ACC112 (cell line): ENCODE results near the gene ADAMTS13.

Source experiments
- H2AFZ ChIP-seq: fragments of 200-600 bp; sonication (generic); one replicate; pipeline ENCODE4 v1.6.0; 2017; ENCODE audit warnings: antibody characterized with exemption, low read length; ENCODE audit not compliant: unreplicated experiment
- H3K27ac ChIP-seq: fragments of 200-600 bp; sonication (generic); 2 replicates; pipeline ENCODE4 v1.5.1; 2014; ENCODE audit warnings: low read depth, mild to moderate bottlenecking, antibody characterized with exemption, low read length, moderate library complexity
- H3K27me3 ChIP-seq: fragments of 200-600 bp; sonication (generic); 2 replicates; pipeline ENCODE4 v1.6.1; 2014; ENCODE audit warnings: mild to moderate bottlenecking, antibody characterized with exemption, low read length, moderate library complexity, mixed read lengths; ENCODE audit not compliant: insufficient read depth
- H3K36me3 ChIP-seq: fragments of 200-600 bp; sonication (generic); 2 replicates; pipeline ENCODE4 v1.6.1; 2016; ENCODE audit warnings: mild to moderate bottlenecking, antibody characterized with exemption, low read length, moderate library complexity, mixed read lengths; ENCODE audit not compliant: insufficient read depth
- H3K4me1 ChIP-seq: fragments of 200-600 bp; sonication (generic); one replicate; pipeline ENCODE4 v1.6.1; 2016; ENCODE audit warnings: low read length, mixed read lengths; ENCODE audit not compliant: insufficient read depth, unreplicated experiment, control insufficient read depth
- H3K4me3 ChIP-seq: fragments of 200-600 bp; sonication (generic); 2 replicates; pipeline ENCODE4 v1.5.1; 2014; ENCODE audit warnings: mild to moderate bottlenecking, low read depth, low read length
- H3K79me2 ChIP-seq: fragments of 200-600 bp; sonication (generic); one replicate; pipeline ENCODE4 v1.6.0; 2016; ENCODE audit warnings: low read length; ENCODE audit not compliant: control insufficient read depth, unreplicated experiment, insufficient read depth

The ADAMTS13 gene

GRCh38 chr9:133463234-133463863, 41.2 kb downstream of the ADAMTS13 start:
- Histone ChIP-seq H3K4me3 (no peak overlapping the region), H3K27me3 (no peaks in the 10 kb centered on the region)

GRCh38 chr9:133463864-133464615, 41.9 kb downstream of the ADAMTS13 start:
- no peak overlapping the region for H3K4me3 ChIP-seq
- H2AFZ ChIP-seq = no peak overlapping the region
- no peaks in the 10 kb centered on the region for H3K79me2 ChIP-seq
- no peaks in the 10 kb centered on the region for H3K36me3 ChIP-seq
- H3K4me1 ChIP-seq = peaks cover 9% of the 10 kb centered on the region
- H3K27ac ChIP-seq = no peak overlapping the region
- no peaks in the 10 kb centered on the region for H3K27me3 ChIP-seq

More at GRCh38 chr9:133463234-133463863, 41.2 kb downstream of the ADAMTS13 start:
- Histone ChIP-seq H3K36me3 (no peaks in the 10 kb centered on the region), H3K4me1 (peaks cover 13% of the 10 kb centered on the region), H3K79me2 (no peaks in the 10 kb centered on the region), H2AFZ (no peak overlapping the region), H3K27ac (no peak overlapping the region)

GRCh38 chr9:133464638-133465037, 42.5 kb downstream of the ADAMTS13 start:
- Histone ChIP-seq H3K36me3 (no peaks in the 10 kb centered on the region), H3K4me1 (peaks cover 7% of the 10 kb centered on the region), H3K4me3 (no peak overlapping the region), H2AFZ (no peak overlapping the region), H3K79me2 (no peaks in the 10 kb centered on the region), H3K27ac (no peak overlapping the region), H3K27me3 (no peaks in the 10 kb centered on the region)

- H3K79me2 ChIP-seq = no peaks in the 10 kb centered on the region
- no peaks in the 10 kb centered on the region for H3K36me3 ChIP-seq
- no peak overlapping the region for H3K27ac ChIP-seq
- H3K27me3 ChIP-seq = no peaks in the 10 kb centered on the region
- H3K4me3 ChIP-seq = no peak overlapping the region
- peaks cover 2% of the 10 kb centered on the region for H3K4me1 ChIP-seq
- no peak overlapping the region for H2AFZ ChIP-seq
These were observed 43.8 kb downstream of the ADAMTS13 start for GRCh38 chr9:133465984-133466383.

GRCh38 chr9:133467101-133467500, 44.9 kb downstream of the ADAMTS13 start:
- no peaks in the 10 kb centered on the region for H3K27me3 ChIP-seq
- H3K4me1 ChIP-seq = no peaks in the 10 kb centered on the region
- no peak overlapping the region for H2AFZ ChIP-seq
- H3K79me2 ChIP-seq = no peaks in the 10 kb centered on the region
- H3K36me3 ChIP-seq = no peaks in the 10 kb centered on the region
- no peak overlapping the region for H3K4me3 ChIP-seq
- H3K27ac ChIP-seq = no peak overlapping the region

DNA sequence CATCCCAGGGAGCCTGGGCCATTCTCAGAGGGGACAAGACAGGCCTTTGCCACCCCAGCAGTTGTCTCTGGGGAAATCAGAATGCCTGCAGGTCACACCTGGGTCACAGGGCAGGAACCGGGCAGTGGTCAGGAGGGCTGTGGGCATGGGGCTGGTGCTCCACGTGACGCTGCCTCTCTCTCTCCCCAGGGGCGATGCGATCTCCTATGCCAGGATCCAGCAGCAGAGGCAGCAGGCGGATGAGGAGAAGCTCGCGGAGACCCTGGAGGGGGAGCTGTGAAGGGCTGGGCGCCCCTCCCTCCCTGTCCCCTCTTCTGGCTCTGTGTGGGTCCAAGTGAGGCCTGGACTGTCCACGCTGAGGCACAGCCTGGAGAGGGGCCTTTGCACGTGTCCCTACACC, 46.2 kb downstream of the ADAMTS13 start:
- Histone ChIP-seq H2AFZ (no peak overlapping the region), H3K27ac (no peak overlapping the region), H3K4me1 (no peaks in the 10 kb centered on the region), H3K4me3 (no peak overlapping the region), H3K79me2 (no peaks in the 10 kb centered on the region), H3K27me3 (no peaks in the 10 kb centered on the region), H3K36me3 (no peaks in the 10 kb centered on the region)

DNA sequence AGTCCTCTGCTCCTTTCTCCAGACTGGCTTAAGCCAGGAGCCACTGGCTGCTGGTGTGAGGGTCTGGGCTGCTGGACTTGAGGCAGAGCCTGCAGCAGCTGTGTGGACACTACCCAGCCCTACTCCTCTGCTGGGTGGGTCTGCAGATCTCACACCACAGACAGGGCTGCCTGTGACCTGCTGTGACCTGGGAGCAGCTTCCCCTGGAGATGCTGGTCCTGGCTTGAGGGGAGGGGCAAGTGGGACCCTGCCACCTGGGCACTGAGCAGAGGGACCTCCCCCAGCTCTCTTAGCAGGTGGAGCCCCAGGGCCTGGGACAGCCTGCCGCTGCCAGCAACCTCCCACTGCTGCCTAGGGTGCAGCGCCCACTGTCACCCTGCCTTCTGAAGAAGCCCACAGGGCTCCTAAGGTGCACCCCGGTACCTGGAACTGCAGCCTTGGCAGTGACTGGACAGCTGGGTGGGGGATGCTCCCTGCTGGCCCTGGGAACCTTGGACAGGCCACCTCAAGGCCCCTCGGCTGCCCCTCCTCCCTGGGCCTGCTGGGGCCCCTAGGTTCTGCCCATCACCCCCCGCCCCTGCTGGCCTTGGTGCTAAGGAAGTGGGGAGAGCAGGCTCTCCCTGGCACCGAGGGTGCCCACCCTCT, 46.7 kb downstream of the ADAMTS13 start:
- Histone ChIP-seq H3K36me3 (peaks cover 2% of the 10 kb centered on the region; the same call in 1 of the 2 replicates), H3K4me1 (no peaks in the 10 kb centered on the region), H3K27ac (no peak overlapping the region), H2AFZ (no peak overlapping the region), H3K27me3 (no peaks in the 10 kb centered on the region), H3K79me2 (no peaks in the 10 kb centered on the region), H3K4me3 (no peak overlapping the region)

- no peak overlapping the region for H3K4me3 ChIP-seq
- no peak overlapping the region for H2AFZ ChIP-seq
- H3K36me3 ChIP-seq = peaks cover 4% of the 10 kb centered on the region; the same call in 1 of the 2 replicates
- no peaks in the 10 kb centered on the region for H3K4me1 ChIP-seq
- H3K27me3 ChIP-seq = no peaks in the 10 kb centered on the region
- H3K27ac ChIP-seq = no peak overlapping the region
- H3K79me2 ChIP-seq = no peaks in the 10 kb centered on the region
These were observed 48.3 kb downstream of the ADAMTS13 start for GRCh38 chr9:133470427-133470924.

GRCh38 chr9:133470988-133471387, 48.8 kb downstream of the ADAMTS13 start:
- H2AFZ ChIP-seq = no peak overlapping the region
- peaks cover 6% of the 10 kb centered on the region; the same call in 1 of the 2 replicates for H3K36me3 ChIP-seq
- no peak overlapping the region for H3K27ac ChIP-seq
- no peaks in the 10 kb centered on the region for H3K27me3 ChIP-seq
- peaks cover 2% of the 10 kb centered on the region for H3K4me1 ChIP-seq
- H3K4me3 ChIP-seq = no peak overlapping the region
- H3K79me2 ChIP-seq = peaks cover 2% of the 10 kb centered on the region

DNA sequence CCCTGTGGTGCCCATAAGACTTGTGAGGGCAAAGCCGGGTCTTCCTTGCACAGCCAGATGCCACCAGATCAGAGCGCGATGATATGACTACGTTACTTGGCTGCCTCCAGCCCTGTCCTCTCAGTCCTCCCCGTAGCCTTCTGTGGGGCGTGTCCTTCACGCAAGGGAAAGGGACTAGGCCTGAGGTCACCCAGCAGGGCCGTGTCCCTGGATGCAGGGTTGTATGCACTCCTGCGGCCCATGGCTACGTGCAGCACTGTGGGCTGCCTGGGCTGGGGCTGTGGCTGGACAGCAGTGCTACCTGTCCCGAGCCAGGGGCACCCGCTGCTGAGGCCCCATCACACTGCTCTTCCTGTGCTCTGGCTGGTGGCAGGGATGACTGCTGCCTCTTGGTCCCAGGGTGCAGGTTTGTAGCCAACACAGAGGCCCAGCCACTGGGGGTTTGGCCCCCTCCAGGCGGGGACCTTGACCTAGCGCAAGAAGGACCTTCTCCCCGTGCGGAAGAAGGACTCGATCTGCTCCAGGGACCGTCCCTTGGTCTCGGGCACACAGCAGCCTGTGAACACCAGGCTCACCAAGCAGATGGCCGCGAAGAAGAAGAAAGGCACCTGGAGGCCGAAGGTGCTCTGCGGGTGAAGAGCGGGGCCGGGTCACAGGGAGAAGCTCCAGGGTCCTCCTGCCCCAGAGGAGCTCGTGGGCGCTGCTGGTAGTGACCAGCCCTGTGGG, 49.5 kb downstream of the ADAMTS13 start:
- Histone ChIP-seq H3K4me1 (peaks cover 7% of the 10 kb centered on the region), H3K79me2 (peaks cover 5% of the 10 kb centered on the region), H2AFZ (no peak overlapping the region), H3K27ac (no peak overlapping the region), H3K27me3 (no peaks in the 10 kb centered on the region), H3K4me3 (no peak overlapping the region), H3K36me3 (peaks cover 8% of the 10 kb centered on the region; the same call in 1 of the 2 replicates)
